22Rv1 (cell line): ENCODE data around the gene RUNX2.

ENCODE experiments used
- H3K27ac ChIP-seq: fragments of 450-650 bp; 2 replicates; pipeline ENCODE4 v1.5.1; 2017
- CTCF ChIP-seq: fragments of 450-650 bp; IDR thresholded peaks from 2 replicates; pipeline ENCODE4 v1.5.1; 2017; ENCODE audit warnings: mild to moderate bottlenecking
- ZFX ChIP-seq: fragments of 450-650 bp; IDR thresholded peaks from 2 replicates; pipeline ENCODE4 v1.6.1; 2017; ENCODE audit warnings: antibody characterized with exemption, borderline replicate concordance

The RUNX2 gene

GRCh38 chr6:45699663-45700062 lies 371.5 kb downstream of the RUNX2 start:
- H3K27ac ChIP-seq = no peak overlapping the region

GRCh38 chr6:45702849-45703739 lies 375.0 kb downstream of the RUNX2 start:
- H3K27ac ChIP-seq = no peak overlapping the region
- no peak for TF ChIP-seq CTCF
- TF ChIP-seq ZFX = no peak

More at GRCh38 chr6:45699663-45700062, 371.5 kb downstream of the RUNX2 start:
- no peak for TF ChIP-seq ZFX
- TF ChIP-seq CTCF = no peak

GRCh38 chr6:45704056-45704800 lies 376.1 kb downstream of the RUNX2 start:
- TF ChIP-seq ZFX = no peak
- TF ChIP-seq CTCF = no peak
- no peak overlapping the region for H3K27ac ChIP-seq

GRCh38 chr6:45705137-45705855 lies 377.2 kb downstream of the RUNX2 start:
- H3K27ac ChIP-seq = no peak overlapping the region
- no peak for TF ChIP-seq CTCF
- no peak for TF ChIP-seq ZFX

- TF ChIP-seq CTCF = no peak
- no peak for TF ChIP-seq ZFX
- H3K27ac ChIP-seq = no peak overlapping the region
Measured at GRCh38 chr6:45706319-45706718, 378.2 kb downstream of the RUNX2 start.

- H3K27ac ChIP-seq = no peak overlapping the region
- TF ChIP-seq ZFX (no peak), CTCF (no peak)
Measured at GRCh38 chr6:45707176-45707575, 379.0 kb downstream of the RUNX2 start.
